ENCODE results near the gene MAN1C1.

GRCh38 chr1:25674807-25675084, 58.2 kb downstream of the MAN1C1 start:
- TF ChIP-seq SUZ12 (IDR thresholded peaks at IDR 0.05; ENCODE audit: extremely low read depth, insufficient read depth, insufficient read length) (no peak), YY1 (IDR thresholded peaks at IDR 0.05; ENCODE audit: insufficient read depth, insufficient read length) (no peak)

Data from NT2/D1 (cell line).